Mucosa of stomach (tissue), 1 donor: ENCODE data around the gene ATP12A.

Experiments
- H3K27me3 ChIP-seq: one replicate; pipeline ENCODE4 v1.7.0; 2013; ENCODE audit warnings: mild to moderate bottlenecking, low read length; ENCODE audit not compliant: control insufficient read depth, insufficient read depth
- H3K36me3 ChIP-seq: one replicate; pipeline ENCODE4 v1.7.0; 2013; ENCODE audit warnings: low read length; ENCODE audit not compliant: control insufficient read depth, insufficient read depth
- H3K4me1 ChIP-seq: one replicate; pipeline ENCODE4 v1.7.0; 2013; ENCODE audit warnings: mild to moderate bottlenecking, low read length; ENCODE audit not compliant: control insufficient read depth, insufficient read depth
- H3K4me3 ChIP-seq: one replicate; pipeline ENCODE4 v1.7.0; 2013; ENCODE audit warnings: low read length
- H3K9ac ChIP-seq: one replicate; pipeline ENCODE4 v1.7.0; 2013; ENCODE audit warnings: mild to moderate bottlenecking, low read length, moderate library complexity
- H3K9me3 ChIP-seq: one replicate; pipeline ENCODE4 v1.7.0; 2013; ENCODE audit warnings: mild to moderate bottlenecking, low read length, moderate library complexity; ENCODE audit not compliant: control insufficient read depth
- donor health status: Pancreatic carcinoma.

The ATP12A gene

GRCh38 chr13:24683351-24683750 is 3.1 kb downstream of the ATP12A start:
- H3K4me3 ChIP-seq: no peak overlapping the region
- H3K36me3 ChIP-seq: no peaks in the 10 kb centered on the region
- H3K9me3 ChIP-seq: no peaks in the 10 kb centered on the region
- H3K9ac ChIP-seq: no peak overlapping the region
- no peaks in the 10 kb centered on the region for H3K4me1 ChIP-seq
- H3K27me3 ChIP-seq: peaks cover 37% of the 10 kb centered on the region

- no peaks in the 10 kb centered on the region for H3K9me3 ChIP-seq
- no peak overlapping the region for H3K4me3 ChIP-seq
- H3K27me3 ChIP-seq: peaks cover 44% of the 10 kb centered on the region
- no peak overlapping the region for H3K9ac ChIP-seq
- no peaks in the 10 kb centered on the region for H3K36me3 ChIP-seq
- H3K4me1 ChIP-seq: no peaks in the 10 kb centered on the region
Measured at GRCh38 chr13:24683838-24684599, 3.8 kb downstream of the ATP12A start.

GRCh38 chr13:24684600-24684998 is 4.4 kb downstream of the ATP12A start:
- no peaks in the 10 kb centered on the region for H3K9me3 ChIP-seq
- H3K27me3 ChIP-seq: peaks cover 47% of the 10 kb centered on the region
- H3K36me3 ChIP-seq: no peaks in the 10 kb centered on the region
- H3K4me3 ChIP-seq: no peak overlapping the region
- H3K9ac ChIP-seq: no peak overlapping the region
- no peaks in the 10 kb centered on the region for H3K4me1 ChIP-seq

- Histone ChIP-seq H3K27me3 (peaks cover 46% of the 10 kb centered on the region), H3K9me3 (no peaks in the 10 kb centered on the region), H3K4me3 (no peak overlapping the region), H3K4me1 (no peaks in the 10 kb centered on the region), H3K36me3 (no peaks in the 10 kb centered on the region), H3K9ac (no peak overlapping the region)
Measured at GRCh38 chr13:24685314-24685713, 5.1 kb downstream of the ATP12A start.

- H3K36me3 ChIP-seq: no peaks in the 10 kb centered on the region
- H3K4me3 ChIP-seq: no peak overlapping the region
- peaks cover 29% of the 10 kb centered on the region for H3K27me3 ChIP-seq
- no peaks in the 10 kb centered on the region for H3K4me1 ChIP-seq
- H3K9ac ChIP-seq: no peak overlapping the region
- no peaks in the 10 kb centered on the region for H3K9me3 ChIP-seq
Measured at GRCh38 chr13:24687611-24688010, 7.4 kb downstream of the ATP12A start.

GRCh38 chr13:24688111-24688510 is 7.9 kb downstream of the ATP12A start:
- Histone ChIP-seq H3K4me1 (no peaks in the 10 kb centered on the region), H3K27me3 (peaks cover 29% of the 10 kb centered on the region), H3K9ac (no peak overlapping the region), H3K4me3 (no peak overlapping the region), H3K9me3 (no peaks in the 10 kb centered on the region), H3K36me3 (no peaks in the 10 kb centered on the region)

GRCh38 chr13:24688950-24689349 is 8.7 kb downstream of the ATP12A start:
- no peaks in the 10 kb centered on the region for H3K4me1 ChIP-seq
- H3K9me3 ChIP-seq: no peaks in the 10 kb centered on the region
- H3K4me3 ChIP-seq: no peak overlapping the region
- H3K36me3 ChIP-seq: no peaks in the 10 kb centered on the region
- H3K9ac ChIP-seq: no peak overlapping the region
- peaks cover 29% of the 10 kb centered on the region for H3K27me3 ChIP-seq

- Histone ChIP-seq H3K36me3 (no peaks in the 10 kb centered on the region), H3K27me3 (peaks cover 25% of the 10 kb centered on the region), H3K9me3 (no peaks in the 10 kb centered on the region), H3K9ac (no peak overlapping the region), H3K4me1 (no peaks in the 10 kb centered on the region), H3K4me3 (no peak overlapping the region)
Measured at GRCh38 chr13:24691381-24691780, 11.2 kb downstream of the ATP12A start.

- H3K27me3 ChIP-seq: peaks cover 25% of the 10 kb centered on the region
- H3K36me3 ChIP-seq: no peaks in the 10 kb centered on the region
- no peaks in the 10 kb centered on the region for H3K4me1 ChIP-seq
- no peak overlapping the region for H3K4me3 ChIP-seq
- no peaks in the 10 kb centered on the region for H3K9me3 ChIP-seq
- H3K9ac ChIP-seq: no peak overlapping the region
Measured at GRCh38 chr13:24692561-24692960, 12.4 kb downstream of the ATP12A start.

- H3K9ac ChIP-seq: no peak overlapping the region
- H3K4me3 ChIP-seq: no peak overlapping the region
- H3K9me3 ChIP-seq: no peaks in the 10 kb centered on the region
- peaks cover 14% of the 10 kb centered on the region for H3K27me3 ChIP-seq
- H3K4me1 ChIP-seq: no peaks in the 10 kb centered on the region
- H3K36me3 ChIP-seq: no peaks in the 10 kb centered on the region
Measured at GRCh38 chr13:24693862-24694471, 13.8 kb downstream of the ATP12A start.

GRCh38 chr13:24694907-24695306 is 14.7 kb downstream of the ATP12A start:
- Histone ChIP-seq H3K36me3 (no peaks in the 10 kb centered on the region), H3K4me3 (no peak overlapping the region), H3K9ac (no peak overlapping the region), H3K9me3 (no peaks in the 10 kb centered on the region), H3K4me1 (no peaks in the 10 kb centered on the region), H3K27me3 (peaks cover 10% of the 10 kb centered on the region)

GRCh38 chr13:24698686-24699085 is 18.5 kb downstream of the ATP12A start:
- H3K9me3 ChIP-seq: no peaks in the 10 kb centered on the region
- H3K27me3 ChIP-seq: peaks cover 3% of the 10 kb centered on the region
- no peaks in the 10 kb centered on the region for H3K36me3 ChIP-seq
- no peak overlapping the region for H3K9ac ChIP-seq
- no peak overlapping the region for H3K4me3 ChIP-seq
- H3K4me1 ChIP-seq: no peaks in the 10 kb centered on the region
